DND-41 (cell line): ENCODE results near the gene COMMD9.
"Not testable (repeated sequence)": the region's sequence is repeated elsewhere in the genome, so short reads cannot be mapped to it uniquely, and the experiment has no call there.

Source experiments
- EZH2 ChIP-seq: IDR thresholded peaks from 3 replicates; pipeline ENCODE4 v1.6.1; 2012; ENCODE audit warnings: borderline replicate concordance, low read depth, mild to moderate bottlenecking, moderate library complexity, low read length, inconsistent platforms; ENCODE audit not compliant: severe bottlenecking
- TF ChIP-seq, protein P1 (sequence below): IDR thresholded peaks from 2 replicates; pipeline ENCODE4 v1.5.1; 2012; ENCODE audit warnings: borderline replicate concordance, low read length, moderate library complexity, mild to moderate bottlenecking; ENCODE audit not compliant: poor library complexity, severe bottlenecking; ENCODE audit errors: extremely low read depth

DNA sequence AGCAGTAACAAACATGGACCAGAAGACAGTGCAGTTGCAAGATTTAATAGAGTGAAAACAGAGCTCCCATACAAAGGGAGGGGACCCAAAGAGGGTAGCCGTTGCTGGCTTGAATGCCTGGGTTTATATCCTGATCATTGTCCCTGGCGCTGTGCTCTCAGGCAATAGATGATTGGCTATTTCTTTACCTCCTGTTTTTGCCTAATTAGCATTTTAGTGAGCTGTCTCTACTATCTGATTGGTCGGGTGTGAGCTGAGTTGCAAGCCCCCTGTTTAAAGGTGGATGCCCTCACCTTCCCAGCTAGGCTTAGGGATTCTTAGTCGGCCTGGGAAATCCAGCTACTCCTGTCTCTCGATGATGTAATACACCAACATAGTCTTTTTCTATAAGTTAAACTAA lies 36.2 kb upstream of the COMMD9 start:
- TF ChIP-seq, protein P1, sequence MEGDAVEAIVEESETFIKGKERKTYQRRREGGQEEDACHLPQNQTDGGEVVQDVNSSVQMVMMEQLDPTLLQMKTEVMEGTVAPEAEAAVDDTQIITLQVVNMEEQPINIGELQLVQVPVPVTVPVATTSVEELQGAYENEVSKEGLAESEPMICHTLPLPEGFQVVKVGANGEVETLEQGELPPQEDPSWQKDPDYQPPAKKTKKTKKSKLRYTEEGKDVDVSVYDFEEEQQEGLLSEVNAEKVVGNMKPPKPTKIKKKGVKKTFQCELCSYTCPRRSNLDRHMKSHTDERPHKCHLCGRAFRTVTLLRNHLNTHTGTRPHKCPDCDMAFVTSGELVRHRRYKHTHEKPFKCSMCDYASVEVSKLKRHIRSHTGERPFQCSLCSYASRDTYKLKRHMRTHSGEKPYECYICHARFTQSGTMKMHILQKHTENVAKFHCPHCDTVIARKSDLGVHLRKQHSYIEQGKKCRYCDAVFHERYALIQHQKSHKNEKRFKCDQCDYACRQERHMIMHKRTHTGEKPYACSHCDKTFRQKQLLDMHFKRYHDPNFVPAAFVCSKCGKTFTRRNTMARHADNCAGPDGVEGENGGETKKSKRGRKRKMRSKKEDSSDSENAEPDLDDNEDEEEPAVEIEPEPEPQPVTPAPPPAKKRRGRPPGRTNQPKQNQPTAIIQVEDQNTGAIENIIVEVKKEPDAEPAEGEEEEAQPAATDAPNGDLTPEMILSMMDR, result not testable (repeated sequence)
- not testable (repeated sequence) for TF ChIP-seq EZH2
